ENCODE data around the gene PSME3.

Gene PSME3

DNA sequence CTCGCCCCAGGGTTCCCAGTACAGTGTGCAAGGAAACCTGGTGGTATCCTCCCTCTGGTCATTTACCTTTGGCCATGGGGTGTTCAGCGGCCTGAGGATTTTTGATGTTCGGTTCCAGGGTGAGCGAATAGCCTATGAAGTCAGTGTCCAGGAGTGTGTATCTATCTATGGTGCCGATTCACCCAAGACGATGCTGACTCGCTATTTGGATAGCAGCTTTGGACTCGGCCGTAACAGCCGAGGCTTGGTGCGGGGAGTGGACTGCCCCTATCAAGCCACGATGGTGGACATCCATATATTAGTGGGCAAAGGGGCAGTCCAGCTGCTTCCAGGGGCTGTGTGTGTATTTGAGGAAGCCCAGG is 12.3 kb downstream of the PSME3 start (continued):
- TF ChIP-seq ZNF621 (tag by site-specific recombination; IDR thresholded peaks at IDR 0.05), result no peak
- no peak for TF ChIP-seq ZSCAN16 (tag by site-specific recombination; IDR thresholded peaks at IDR 0.05)
- no peak for TF ChIP-seq ZNF223 (tag by site-specific recombination; IDR thresholded peaks at IDR 0.05)
- TF ChIP-seq ZNF140 (tag by site-specific recombination; IDR thresholded peaks at IDR 0.05), result no peak
- TF ChIP-seq HOXD13 (CRISPR knock-in tag; IDR thresholded peaks at IDR 0.05; ENCODE audit: borderline replicate concordance), result no peak
- no peak for TF ChIP-seq ZNF558 (tag by site-specific recombination; IDR thresholded peaks at IDR 0.05)
- TF ChIP-seq ZNF600 (tag by site-specific recombination; IDR thresholded peaks at IDR 0.05), result no peak
- no peak for TF ChIP-seq ZNF555 (tag by site-specific recombination; conservative IDR thresholded peaks at IDR 0.05)
- TF ChIP-seq, protein P1, sequence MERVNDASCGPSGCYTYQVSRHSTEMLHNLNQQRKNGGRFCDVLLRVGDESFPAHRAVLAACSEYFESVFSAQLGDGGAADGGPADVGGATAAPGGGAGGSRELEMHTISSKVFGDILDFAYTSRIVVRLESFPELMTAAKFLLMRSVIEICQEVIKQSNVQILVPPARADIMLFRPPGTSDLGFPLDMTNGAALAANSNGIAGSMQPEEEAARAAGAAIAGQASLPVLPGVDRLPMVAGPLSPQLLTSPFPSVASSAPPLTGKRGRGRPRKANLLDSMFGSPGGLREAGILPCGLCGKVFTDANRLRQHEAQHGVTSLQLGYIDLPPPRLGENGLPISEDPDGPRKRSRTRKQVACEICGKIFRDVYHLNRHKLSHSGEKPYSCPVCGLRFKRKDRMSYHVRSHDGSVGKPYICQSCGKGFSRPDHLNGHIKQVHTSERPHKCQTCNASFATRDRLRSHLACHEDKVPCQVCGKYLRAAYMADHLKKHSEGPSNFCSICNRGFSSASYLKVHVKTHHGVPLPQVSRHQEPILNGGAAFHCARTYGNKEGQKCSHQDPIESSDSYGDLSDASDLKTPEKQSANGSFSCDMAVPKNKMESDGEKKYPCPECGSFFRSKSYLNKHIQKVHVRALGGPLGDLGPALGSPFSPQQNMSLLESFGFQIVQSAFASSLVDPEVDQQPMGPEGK (tag by site-specific recombination; IDR thresholded peaks at IDR 0.05), result no peak
- no peak for TF ChIP-seq ZFP3 (tag by site-specific recombination; IDR thresholded peaks at IDR 0.05; ENCODE audit: low read depth)
- no peak for TF ChIP-seq ZNF292 (tag by site-specific recombination; IDR thresholded peaks at IDR 0.05; ENCODE audit: borderline replicate concordance, low read depth)

DNA sequence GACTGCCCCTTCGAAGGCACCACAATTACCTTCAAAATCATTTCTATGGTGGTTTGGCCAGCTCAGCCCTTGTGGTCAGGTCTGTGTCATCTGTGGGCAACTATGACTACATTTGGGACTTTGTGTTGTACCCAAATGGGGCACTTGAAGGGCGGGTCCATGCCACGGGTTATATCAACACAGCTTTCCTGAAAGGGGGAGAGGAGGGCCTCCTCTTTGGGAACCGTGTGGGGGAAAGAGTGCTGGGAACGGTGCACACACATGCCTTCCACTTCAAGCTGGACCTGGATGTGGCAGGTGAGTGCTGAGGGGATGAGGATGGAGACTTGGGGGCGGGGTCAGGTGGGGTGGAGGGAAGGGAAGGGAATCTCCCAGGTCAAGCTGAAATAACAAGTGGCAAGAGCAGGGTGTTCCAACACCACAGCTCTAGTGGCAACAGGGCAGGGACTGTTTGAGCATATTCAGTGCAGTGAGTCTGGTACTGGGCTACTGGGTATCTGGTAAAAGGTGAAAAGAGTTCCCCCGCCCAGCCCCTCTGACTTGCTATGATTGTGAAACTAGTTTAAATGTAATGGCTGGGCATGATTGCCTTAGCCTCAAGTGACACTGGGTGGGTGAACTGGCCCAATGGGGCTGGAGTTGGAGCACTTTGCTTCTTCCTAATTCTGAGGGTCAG is 12.9 kb downstream of the PSME3 start:
- ChIA-PET POLR2A (interaction anchor here (0.6 to 4.7 kb wide), 5 partner anchors 13 to 152 kb away, joined by 4 to 25 read pairs (median 6); partner anchors contain the start of genes BECN1, PSME3, RPL27 and VPS25), CTCF (interaction anchor here (0.5 to 5.4 kb wide), 6 partner anchors 71 to 178 kb away, joined by 3 to 81 read pairs (median 9); partner anchors contain the start of gene RPL27)
- Histone ChIP-seq H3K4me3 (ENCODE audit: low read depth, low read length) (no peak overlapping the region), H3K36me3 (ENCODE audit: control insufficient read depth in 2 of 2, insufficient read depth in 1 of 2, low read length in 2 of 2) (peaks cover 8 to 51% of the 10 kb centered on the region in 2 experiments), H3K27ac (ENCODE audit: extremely low read depth, low read depth, low read length) (no peak overlapping the region), H3K9me3 (ENCODE audit: control insufficient read depth, insufficient read depth, low read depth, low read length) (no peaks in the 10 kb centered on the region), H3K4me1 (ENCODE audit: control insufficient read depth, insufficient read depth, low read length) (no peaks in the 10 kb centered on the region)
- TF ChIP-seq KLF10 (tag by site-specific recombination; IDR thresholded peaks at IDR 0.05) (no peak), ZNF302 (tag by site-specific recombination; IDR thresholded peaks at IDR 0.05; ENCODE audit: low read depth) (no peak), ZNF433 (tag by site-specific recombination; IDR thresholded peaks at IDR 0.05; ENCODE audit: low read depth) (no peak), ZBTB21 (tag by site-specific recombination; IDR thresholded peaks at IDR 0.05) (no peak), IKZF3 (tag by site-specific recombination; IDR thresholded peaks at IDR 0.05) (no peak)
- TF ChIP-seq, protein P2, sequence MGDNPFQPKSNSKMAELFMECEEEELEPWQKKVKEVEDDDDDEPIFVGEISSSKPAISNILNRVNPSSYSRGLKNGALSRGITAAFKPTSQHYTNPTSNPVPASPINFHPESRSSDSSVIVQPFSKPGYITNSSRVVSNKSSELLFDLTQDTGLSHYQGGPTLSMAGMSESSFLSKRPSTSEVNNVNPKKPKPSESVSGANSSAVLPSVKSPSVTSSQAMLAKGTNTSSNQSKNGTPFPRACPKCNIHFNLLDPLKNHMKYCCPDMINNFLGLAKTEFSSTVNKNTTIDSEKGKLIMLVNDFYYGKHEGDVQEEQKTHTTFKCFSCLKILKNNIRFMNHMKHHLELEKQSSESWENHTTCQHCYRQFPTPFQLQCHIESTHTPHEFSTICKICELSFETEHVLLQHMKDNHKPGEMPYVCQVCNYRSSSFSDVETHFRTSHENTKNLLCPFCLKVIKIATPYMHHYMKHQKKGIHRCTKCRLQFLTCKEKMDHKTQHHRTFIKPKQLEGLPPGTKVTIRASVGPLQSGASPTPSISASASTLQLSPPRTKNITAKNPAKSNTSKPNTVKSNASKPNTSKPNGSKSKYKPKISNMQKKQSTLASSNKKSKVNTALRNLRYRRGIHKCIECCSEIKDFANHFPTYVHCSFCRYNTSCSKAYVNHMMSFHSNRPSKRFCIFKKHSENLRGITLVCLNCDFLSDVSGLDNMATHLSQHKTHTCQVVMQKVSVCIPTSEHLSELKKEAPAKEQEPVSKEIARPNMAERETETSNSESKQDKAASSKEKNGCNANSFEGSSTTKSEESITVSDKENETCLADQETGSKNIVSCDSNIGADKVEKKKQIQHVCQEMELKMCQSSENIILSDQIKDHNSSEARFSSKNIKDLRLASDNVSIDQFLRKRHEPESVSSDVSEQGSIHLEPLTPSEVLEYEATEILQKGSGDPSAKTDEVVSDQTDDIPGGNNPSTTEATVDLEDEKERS (tag by site-specific recombination; IDR thresholded peaks at IDR 0.05), result no peak
- TF ChIP-seq, protein P3, sequence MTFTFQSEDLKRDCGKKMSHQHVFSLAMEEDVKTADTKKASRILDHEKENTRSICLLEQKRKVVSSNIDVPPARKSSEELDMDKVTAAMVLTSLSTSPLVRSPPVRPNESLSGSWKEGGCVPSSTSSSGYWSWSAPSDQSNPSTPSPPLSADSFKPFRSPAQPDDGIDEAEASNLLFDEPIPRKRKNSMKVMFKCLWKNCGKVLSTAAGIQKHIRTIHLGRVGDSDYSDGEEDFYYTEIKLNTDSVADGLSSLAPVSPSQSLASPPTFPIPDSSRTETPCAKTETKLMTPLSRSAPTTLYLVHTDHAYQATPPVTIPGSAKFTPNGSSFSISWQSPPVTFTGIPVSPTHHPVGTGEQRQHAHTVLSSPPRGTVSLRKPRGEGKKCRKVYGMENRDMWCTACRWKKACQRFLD (tag by site-specific recombination; IDR thresholded peaks at IDR 0.05), result no peak
